Measurements from ENCODE around the gene KRT78.

DNA sequence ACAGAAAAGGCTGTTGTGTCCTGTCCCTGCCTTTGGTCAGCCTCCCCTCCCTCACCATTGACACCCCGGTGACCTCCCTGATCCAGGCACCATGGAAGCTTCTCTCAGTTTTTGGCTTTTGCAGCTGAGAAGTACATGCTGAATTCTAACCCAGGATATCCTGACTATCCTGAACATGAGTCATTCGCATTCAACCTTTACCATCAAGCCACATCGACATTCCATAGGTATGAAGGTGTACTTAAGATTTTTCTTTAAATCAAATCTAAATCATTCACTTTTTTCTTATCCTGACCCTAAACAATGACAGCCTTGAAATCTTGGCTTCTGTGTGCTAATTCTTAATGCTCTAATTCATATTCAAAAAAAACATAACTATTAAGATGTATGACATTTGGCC, 8.7 kb upstream of the KRT78 start:
- TF ChIP-seq CTCF (IDR thresholded peaks at IDR 0.05) (no peak), ZFX (IDR thresholded peaks at IDR 0.05; ENCODE audit: borderline replicate concordance) (no peak)

Measured in 22Rv1 (cell line).